ENCODE data around the gene GPR39.

GPR39 gene

DNA sequence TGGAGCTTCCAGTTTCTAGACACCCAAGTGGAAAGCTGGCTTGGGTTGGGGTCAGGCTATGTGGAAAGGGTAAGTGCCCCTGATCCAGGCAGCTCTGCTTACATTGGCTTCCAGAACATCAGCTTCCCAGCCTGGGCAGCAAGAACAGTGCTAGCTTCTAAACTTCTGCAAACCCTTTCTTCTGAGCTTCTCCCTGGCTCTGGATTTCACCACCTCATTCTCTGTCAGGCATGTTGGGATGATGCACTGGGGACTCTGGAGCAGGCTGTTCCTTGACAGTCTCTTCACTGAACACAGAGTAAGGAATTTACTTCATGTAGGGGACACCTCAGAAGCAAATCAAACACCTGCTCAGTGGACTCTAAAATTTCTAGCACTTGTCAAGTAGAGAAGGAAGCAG lies 180.6 kb downstream of the GPR39 start:
- Histone ChIP-seq H3K27me3 (ENCODE audit: insufficient read depth, low read length) (no peaks in the 10 kb centered on the region; the same call in 1 of the 2 replicates), H3K4me3 (ENCODE audit: low read depth, low read length) (no peak overlapping the region), H3K36me3 (ENCODE audit: insufficient read depth, low read length) (no peaks in the 10 kb centered on the region), H2AFZ (ENCODE audit: low read length, unreplicated experiment) (no peak overlapping the region), H3K27ac (ENCODE audit: low read depth, low read length) (no peak overlapping the region), H3K79me2 (ENCODE audit: control insufficient read depth, insufficient read depth, low read length, unreplicated experiment) (no peaks in the 10 kb centered on the region), H3K4me1 (ENCODE audit: control insufficient read depth, insufficient read depth, low read length, unreplicated experiment) (no peaks in the 10 kb centered on the region)

DNA sequence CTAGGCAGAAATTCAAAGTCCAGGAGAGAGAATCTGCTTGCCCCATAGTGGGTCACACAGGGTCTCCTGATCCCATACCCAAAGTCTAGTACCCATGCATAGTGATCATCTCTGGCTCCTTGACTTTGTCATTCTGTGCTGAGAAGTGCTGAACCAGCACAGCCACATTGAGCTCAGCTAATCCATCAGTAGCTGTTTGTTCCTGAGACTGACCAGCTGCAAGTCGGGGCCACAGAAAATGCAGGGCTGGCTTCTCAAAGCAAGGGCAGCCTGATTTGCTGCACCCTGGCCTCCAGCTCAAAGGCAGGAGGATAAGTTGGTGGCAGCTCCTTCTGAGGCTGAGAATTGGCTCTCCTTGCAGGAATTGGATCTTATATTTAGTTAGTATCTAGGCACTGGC lies 181.2 kb downstream of the GPR39 start:
- H3K36me3 ChIP-seq (ENCODE audit: insufficient read depth, low read length) = no peaks in the 10 kb centered on the region
- no peak overlapping the region for H3K4me3 ChIP-seq (ENCODE audit: low read depth, low read length)
- H3K79me2 ChIP-seq (ENCODE audit: control insufficient read depth, insufficient read depth, low read length, unreplicated experiment) = no peaks in the 10 kb centered on the region
- H2AFZ ChIP-seq (ENCODE audit: low read length, unreplicated experiment) = no peak overlapping the region
- H3K27ac ChIP-seq (ENCODE audit: low read depth, low read length) = no peak overlapping the region
- no peaks in the 10 kb centered on the region for H3K4me1 ChIP-seq (ENCODE audit: control insufficient read depth, insufficient read depth, low read length, unreplicated experiment)
- H3K27me3 ChIP-seq (ENCODE audit: insufficient read depth, low read length) = no peaks in the 10 kb centered on the region; the same call in 1 of the 2 replicates

DNA sequence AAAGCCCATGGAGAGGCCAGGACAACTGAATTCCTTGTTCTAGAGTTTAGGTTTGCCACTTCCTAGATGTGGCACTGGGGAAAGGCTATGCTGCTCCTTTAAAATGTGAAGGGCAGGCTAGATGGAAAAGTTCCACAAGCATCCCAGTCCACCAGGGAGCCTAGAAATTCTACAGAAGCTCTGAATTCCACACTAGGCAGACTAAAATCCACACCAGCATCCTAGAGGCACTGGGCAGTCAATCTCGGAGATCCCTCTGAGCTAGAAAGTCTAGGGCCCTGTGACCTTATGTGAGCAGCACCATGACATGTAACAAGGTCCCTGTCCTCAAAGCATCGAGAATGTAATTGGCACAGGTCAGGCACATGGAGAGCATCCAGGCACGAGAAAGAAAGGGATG lies 181.9 kb downstream of the GPR39 start:
- Histone ChIP-seq H3K36me3 (ENCODE audit: insufficient read depth, low read length) (no peaks in the 10 kb centered on the region), H3K4me3 (ENCODE audit: low read depth, low read length) (no peak overlapping the region), H3K4me1 (ENCODE audit: control insufficient read depth, insufficient read depth, low read length, unreplicated experiment) (no peaks in the 10 kb centered on the region), H3K27me3 (ENCODE audit: insufficient read depth, low read length) (no peaks in the 10 kb centered on the region; the same call in 1 of the 2 replicates), H3K27ac (ENCODE audit: low read depth, low read length) (no peak overlapping the region), H3K79me2 (ENCODE audit: control insufficient read depth, insufficient read depth, low read length, unreplicated experiment) (no peaks in the 10 kb centered on the region), H2AFZ (ENCODE audit: low read length, unreplicated experiment) (no peak overlapping the region)

DNA sequence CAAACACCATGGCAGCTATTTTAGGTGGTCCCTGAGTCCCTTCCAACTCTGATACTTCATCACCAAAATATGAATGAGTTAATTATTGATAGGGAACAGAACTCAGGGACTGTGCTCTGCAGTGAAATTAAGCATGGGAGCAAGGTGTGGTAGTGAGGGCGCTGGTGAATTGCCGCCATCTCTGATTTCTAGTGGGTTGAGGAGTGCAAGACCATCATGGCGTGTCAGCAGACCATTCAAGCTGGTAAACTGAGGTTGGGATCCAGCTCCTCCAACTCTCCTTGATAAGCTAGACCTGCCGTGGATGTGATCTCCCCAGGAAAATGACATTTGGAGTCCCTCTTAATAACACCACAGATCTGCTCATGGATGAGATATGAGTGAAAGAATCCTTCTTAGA lies 183.0 kb downstream of the GPR39 start:
- Histone ChIP-seq H3K36me3 (ENCODE audit: insufficient read depth, low read length) (no peaks in the 10 kb centered on the region), H3K4me3 (ENCODE audit: low read depth, low read length) (no peak overlapping the region), H3K4me1 (ENCODE audit: control insufficient read depth, insufficient read depth, low read length, unreplicated experiment) (no peaks in the 10 kb centered on the region), H3K27me3 (ENCODE audit: insufficient read depth, low read length) (no peaks in the 10 kb centered on the region; the same call in 1 of the 2 replicates), H2AFZ (ENCODE audit: low read length, unreplicated experiment) (no peak overlapping the region), H3K79me2 (ENCODE audit: control insufficient read depth, insufficient read depth, low read length, unreplicated experiment) (no peaks in the 10 kb centered on the region), H3K27ac (ENCODE audit: low read depth, low read length) (no peak overlapping the region)

DNA sequence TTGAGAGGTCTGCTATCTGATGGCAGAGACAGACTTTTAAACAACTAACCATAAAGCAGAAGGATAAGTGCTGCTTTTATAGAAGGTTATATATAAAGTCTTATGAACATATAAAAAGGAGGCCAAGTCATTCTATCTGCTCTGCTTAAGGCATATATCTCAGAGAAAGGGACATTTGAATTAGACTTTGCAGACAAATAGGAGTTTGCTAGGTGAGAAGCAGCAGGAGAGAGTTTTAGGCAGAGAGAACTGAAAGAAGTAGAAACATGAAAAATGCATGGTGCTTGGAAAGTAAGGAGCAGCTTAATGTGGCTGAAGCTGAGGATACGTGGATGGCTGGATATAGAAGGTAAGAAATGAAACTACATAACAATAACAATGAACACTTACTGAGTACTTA lies 188.0 kb downstream of the GPR39 start:
- no peaks in the 10 kb centered on the region for H3K79me2 ChIP-seq (ENCODE audit: control insufficient read depth, insufficient read depth, low read length, unreplicated experiment)
- H3K4me1 ChIP-seq (ENCODE audit: control insufficient read depth, insufficient read depth, low read length, unreplicated experiment) = no peaks in the 10 kb centered on the region
- no peaks in the 10 kb centered on the region for H3K27me3 ChIP-seq (ENCODE audit: insufficient read depth, low read length)
- H3K4me3 ChIP-seq (ENCODE audit: low read depth, low read length) = no peak overlapping the region
- no peaks in the 10 kb centered on the region for H3K36me3 ChIP-seq (ENCODE audit: insufficient read depth, low read length)
- H2AFZ ChIP-seq (ENCODE audit: low read length, unreplicated experiment) = no peak overlapping the region
- H3K27ac ChIP-seq (ENCODE audit: low read depth, low read length) = no peak overlapping the region

DNA sequence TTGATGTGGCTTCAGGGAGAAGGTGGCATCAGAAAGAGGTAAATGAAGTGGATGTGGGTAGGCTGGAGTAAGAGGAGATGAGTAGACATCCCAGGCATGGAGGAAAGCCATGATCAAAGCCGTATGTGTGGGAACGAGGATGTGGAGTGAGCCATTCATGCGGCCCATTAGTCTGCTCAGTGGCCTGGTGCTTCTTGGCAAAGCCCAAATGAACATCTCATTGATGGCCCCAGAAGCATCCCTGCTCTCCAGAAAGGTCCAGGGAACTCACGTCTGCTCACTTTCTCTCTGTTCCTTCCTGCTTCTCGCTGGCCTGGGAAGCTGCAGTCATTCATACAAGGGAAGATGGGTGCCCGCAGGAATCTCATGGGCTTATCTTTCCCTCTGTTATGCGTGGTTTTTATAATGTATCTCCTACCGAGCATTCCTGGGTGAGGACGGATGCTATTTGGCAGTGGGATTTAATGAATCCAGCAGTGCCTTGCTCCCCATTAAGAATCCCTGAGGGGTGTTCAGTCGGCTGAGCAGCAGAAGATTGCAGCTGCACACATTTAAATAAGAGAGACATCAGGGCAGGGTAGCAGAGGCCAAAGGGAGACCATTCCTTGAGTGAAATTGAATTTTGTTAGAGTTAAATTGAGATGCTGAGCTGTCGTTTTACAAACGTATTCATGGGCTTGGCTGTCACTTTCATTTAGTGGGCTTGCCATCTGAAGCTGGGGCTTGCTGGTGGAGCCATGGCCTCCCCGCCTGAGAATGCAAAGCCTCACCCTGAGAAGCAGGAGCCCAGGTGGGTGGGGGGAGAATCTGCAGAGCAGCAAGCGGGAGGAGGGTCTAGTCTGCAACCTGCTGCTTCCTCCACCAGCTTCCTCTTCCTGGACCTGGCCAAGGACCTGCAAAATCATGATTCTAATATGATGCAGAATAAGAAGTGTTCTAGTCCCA lies 188.9 kb downstream of the GPR39 start:
- Histone ChIP-seq H3K79me2 (ENCODE audit: control insufficient read depth, insufficient read depth, low read length, unreplicated experiment) (no peaks in the 10 kb centered on the region), H3K4me3 (ENCODE audit: low read depth, low read length) (no peak overlapping the region), H2AFZ (ENCODE audit: low read length, unreplicated experiment) (no peak overlapping the region), H3K36me3 (ENCODE audit: insufficient read depth, low read length) (no peaks in the 10 kb centered on the region), H3K4me1 (ENCODE audit: control insufficient read depth, insufficient read depth, low read length, unreplicated experiment) (no peaks in the 10 kb centered on the region), H3K27ac (ENCODE audit: low read depth, low read length) (no peak overlapping the region), H3K27me3 (ENCODE audit: insufficient read depth, low read length) (no peaks in the 10 kb centered on the region)

DNA sequence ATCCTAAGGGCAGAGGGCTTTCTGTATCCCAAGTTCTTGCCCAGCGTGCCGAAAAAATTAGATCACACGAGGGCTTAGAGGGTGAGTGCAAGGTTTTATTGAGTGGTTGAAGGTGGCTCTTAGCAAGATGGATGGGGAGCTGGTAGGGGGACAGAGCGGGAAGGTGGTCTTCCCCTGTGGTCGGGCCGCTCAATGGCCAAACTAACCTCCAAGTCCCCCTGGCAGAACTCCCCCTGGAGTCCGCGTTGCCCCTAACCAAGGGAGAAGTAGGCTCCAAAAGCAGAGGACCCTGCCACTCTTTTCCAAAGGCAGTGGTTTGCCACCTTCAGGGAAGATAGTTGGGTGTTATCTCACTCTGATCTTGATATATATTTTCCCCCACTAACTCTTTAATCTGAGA lies 190.0 kb downstream of the GPR39 start:
- Histone ChIP-seq H3K36me3 (ENCODE audit: insufficient read depth, low read length) (no peaks in the 10 kb centered on the region), H2AFZ (ENCODE audit: low read length, unreplicated experiment) (no peak overlapping the region), H3K79me2 (ENCODE audit: control insufficient read depth, insufficient read depth, low read length, unreplicated experiment) (no peaks in the 10 kb centered on the region), H3K27me3 (ENCODE audit: insufficient read depth, low read length) (no peaks in the 10 kb centered on the region), H3K27ac (ENCODE audit: low read depth, low read length) (no peak overlapping the region), H3K4me1 (ENCODE audit: control insufficient read depth, insufficient read depth, low read length, unreplicated experiment) (no peaks in the 10 kb centered on the region), H3K4me3 (ENCODE audit: low read depth, low read length) (no peak overlapping the region)

DNA sequence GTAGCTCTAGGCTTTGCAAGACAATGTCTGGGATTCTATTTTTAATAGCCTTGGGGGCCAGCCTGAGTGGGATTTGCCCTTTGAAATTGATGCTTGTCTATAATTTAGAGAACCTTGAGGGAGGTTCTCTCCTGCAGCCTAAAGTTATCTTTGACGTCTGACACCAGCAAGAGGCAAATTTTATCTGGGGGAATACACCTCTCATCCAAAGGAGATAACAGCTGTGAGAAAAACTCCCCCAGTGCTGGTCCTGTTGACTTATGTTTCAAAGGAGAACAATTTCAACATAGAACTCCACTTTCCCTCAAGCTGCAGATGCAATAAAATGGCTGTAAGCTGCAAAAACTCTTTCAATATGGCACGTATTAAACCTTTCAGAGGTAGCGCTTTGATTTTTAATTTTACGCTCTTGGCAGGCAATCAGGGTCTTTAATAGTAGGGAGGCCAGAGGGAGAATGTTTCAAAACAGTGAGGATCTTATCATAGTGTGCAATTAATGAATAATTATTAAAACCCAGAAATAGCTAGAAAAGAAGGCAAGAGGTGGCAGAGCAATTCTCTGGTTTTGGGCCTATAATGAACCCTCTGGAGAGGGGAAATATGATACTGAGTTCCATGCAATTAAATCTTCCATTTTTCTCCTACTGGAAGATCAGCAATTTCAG lies 191.0 kb downstream of the GPR39 start:
- H3K27me3 ChIP-seq (ENCODE audit: insufficient read depth, low read length) = peaks cover 3% of the 10 kb centered on the region; the same call in 1 of the 2 replicates
- H3K27ac ChIP-seq (ENCODE audit: low read depth, low read length) = no peak overlapping the region
- no peak overlapping the region for H3K4me3 ChIP-seq (ENCODE audit: low read depth, low read length)
- no peaks in the 10 kb centered on the region for H3K36me3 ChIP-seq (ENCODE audit: insufficient read depth, low read length)
- H2AFZ ChIP-seq (ENCODE audit: low read length, unreplicated experiment) = no peak overlapping the region
- no peaks in the 10 kb centered on the region for H3K79me2 ChIP-seq (ENCODE audit: control insufficient read depth, insufficient read depth, low read length, unreplicated experiment)
- no peaks in the 10 kb centered on the region for H3K4me1 ChIP-seq (ENCODE audit: control insufficient read depth, insufficient read depth, low read length, unreplicated experiment)

DNA sequence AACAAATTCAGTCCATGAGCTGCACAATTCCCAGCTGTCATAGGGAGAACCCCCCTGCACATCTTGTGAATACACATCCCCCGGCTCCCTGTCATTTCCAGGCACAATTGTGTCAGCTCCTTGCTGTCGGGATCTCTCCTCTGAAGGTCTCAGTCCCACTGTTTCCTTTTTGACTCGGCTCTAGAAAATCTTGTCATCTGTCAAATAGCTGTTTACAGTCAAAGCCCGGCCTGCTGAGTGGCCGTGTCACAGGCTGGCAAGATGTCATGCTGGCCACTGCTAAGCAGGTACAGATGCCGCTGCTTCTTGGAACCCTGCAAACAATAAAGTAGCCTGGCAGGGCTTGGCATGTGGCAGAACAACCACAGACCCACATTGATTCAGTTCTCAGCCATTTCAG lies 191.7 kb downstream of the GPR39 start:
- Histone ChIP-seq H3K79me2 (ENCODE audit: control insufficient read depth, insufficient read depth, low read length, unreplicated experiment) (no peaks in the 10 kb centered on the region), H3K27ac (ENCODE audit: low read depth, low read length) (no peak overlapping the region), H3K27me3 (ENCODE audit: insufficient read depth, low read length) (peaks cover 3% of the 10 kb centered on the region; the same call in 1 of the 2 replicates), H3K4me3 (ENCODE audit: low read depth, low read length) (no peak overlapping the region), H2AFZ (ENCODE audit: low read length, unreplicated experiment) (no peak overlapping the region), H3K36me3 (ENCODE audit: insufficient read depth, low read length) (no peaks in the 10 kb centered on the region), H3K4me1 (ENCODE audit: control insufficient read depth, insufficient read depth, low read length, unreplicated experiment) (no peaks in the 10 kb centered on the region)

DNA sequence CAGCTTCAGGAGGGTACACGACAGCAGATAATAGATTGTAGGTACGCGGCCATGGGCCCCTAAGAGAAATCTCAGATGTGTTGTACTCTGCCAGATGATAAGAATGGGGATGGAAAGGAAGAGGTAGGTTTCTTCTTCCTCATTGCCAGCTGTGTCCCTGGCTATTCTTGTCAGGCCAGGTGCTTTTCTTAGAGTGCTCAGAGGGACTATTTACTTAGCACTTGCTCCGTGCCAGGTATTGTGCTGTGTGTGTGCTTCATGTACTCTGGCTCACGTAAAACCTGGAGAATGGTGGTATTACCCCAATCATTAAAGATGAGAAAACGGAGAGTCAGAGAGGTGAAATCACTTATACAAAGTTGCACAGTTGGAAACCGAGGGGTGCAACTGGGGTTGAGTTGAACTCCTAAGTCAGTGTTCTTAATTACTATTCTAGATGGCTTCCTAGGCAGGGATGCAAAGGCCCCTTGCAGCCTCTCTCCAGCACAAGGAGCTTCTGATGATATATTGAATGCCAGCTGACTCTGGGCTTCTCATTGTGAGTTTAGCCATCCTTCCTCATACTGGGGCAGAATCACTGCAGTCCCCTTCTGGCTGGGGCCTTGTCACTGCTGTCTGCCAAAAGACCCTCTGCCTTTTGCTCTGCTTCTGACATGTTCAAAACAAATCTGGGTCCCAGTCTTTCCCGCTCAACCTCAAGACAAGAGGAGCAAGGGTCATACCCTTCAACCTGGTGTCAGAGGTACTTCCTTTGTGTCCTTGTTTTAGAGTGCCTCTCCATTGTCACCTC lies 192.7 kb downstream of the GPR39 start:
- H3K27me3 ChIP-seq (ENCODE audit: insufficient read depth, low read length) = peaks cover 3% of the 10 kb centered on the region; the same call in 1 of the 2 replicates
- no peaks in the 10 kb centered on the region for H3K4me1 ChIP-seq (ENCODE audit: control insufficient read depth, insufficient read depth, low read length, unreplicated experiment)
- H3K27ac ChIP-seq (ENCODE audit: low read depth, low read length) = no peak overlapping the region
- no peak overlapping the region for H2AFZ ChIP-seq (ENCODE audit: low read length, unreplicated experiment)
- no peaks in the 10 kb centered on the region for H3K36me3 ChIP-seq (ENCODE audit: insufficient read depth, low read length)
- no peak overlapping the region for H3K4me3 ChIP-seq (ENCODE audit: low read depth, low read length)
- no peaks in the 10 kb centered on the region for H3K79me2 ChIP-seq (ENCODE audit: control insufficient read depth, insufficient read depth, low read length, unreplicated experiment)

Data from ACC112 (cell line).